GDM1 (cell line): ENCODE results near the gene KRT80.

ENCODE experiments used
- DNase-seq: peaks from one replicate; lab custom pipeline; 2025; lab: John Stamatoyannopoulos, UW

The KRT80 gene

GRCh38 chr12:52198454-52199215, 6.8 kb upstream of the KRT80 start:
- DNase-seq, result peak; percentile 68

GRCh38 chr12:52197371-52198231, 5.8 kb upstream of the KRT80 start:
- DNase-seq, result no peak

GRCh38 chr12:52195065-52195730, 3.4 kb upstream of the KRT80 start:
- peak; percentile 63 for DNase-seq

- peak; percentile 28 for DNase-seq
Measured at GRCh38 chr12:52193991-52194390, 2.2 kb upstream of the KRT80 start.

- no peak for DNase-seq
Measured at GRCh38 chr12:52193532-52193931, 1.7 kb upstream of the KRT80 start.

GRCh38 chr12:52190860-52191729, 719 bp downstream of the KRT80 start:
- no peak for DNase-seq

- DNase-seq, result no peak
Measured at GRCh38 chr12:52189376-52190174, 2.2 kb downstream of the KRT80 start.

GRCh38 chr12:52188658-52189057, 3.2 kb downstream of the KRT80 start:
- DNase-seq, result no peak

- DNase-seq, result no peak
Measured at GRCh38 chr12:52187640-52188039, 4.2 kb downstream of the KRT80 start.

- DNase-seq, result no peak
Measured at GRCh38 chr12:52187206-52187605, 4.6 kb downstream of the KRT80 start.

- DNase-seq, result peak; percentile 24
Measured at GRCh38 chr12:52186118-52186840, 5.5 kb downstream of the KRT80 start.

- DNase-seq, result no peak
Measured at GRCh38 chr12:52185400-52185967, 6.3 kb downstream of the KRT80 start.

- no peak for DNase-seq
Measured at GRCh38 chr12:52184813-52185212, 7.0 kb downstream of the KRT80 start.

- no peak for DNase-seq
Measured at GRCh38 chr12:52183971-52184370, 7.8 kb downstream of the KRT80 start.

- no peak for DNase-seq
Measured at GRCh38 chr12:52183544-52183910, 8.3 kb downstream of the KRT80 start.

GRCh38 chr12:52182898-52183543, 8.8 kb downstream of the KRT80 start:
- DNase-seq, result no peak

- no peak for DNase-seq
Measured at GRCh38 chr12:52182384-52182783, 9.4 kb downstream of the KRT80 start.

GRCh38 chr12:52181746-52182145, 10.1 kb downstream of the KRT80 start:
- DNase-seq, result no peak

- no peak for DNase-seq
Measured at GRCh38 chr12:52180971-52181628, 10.7 kb downstream of the KRT80 start.
